Uterus (tissue), 4 donors: Measurements from ENCODE around the gene TMIGD2. TPM values are rescaled to one million over a fixed set of nuclear protein-coding genes. Genes with fewer than 3 reads are reported as not detected.

Experiments used
- DNase-seq, 2 donors: peaks; one replicate each; pipeline ENCODE4 v3.0.0-alpha.2; 2019 to 2020
- H3K27ac ChIP-seq, 2 donors: fragments of 200-600 bp; sonication (generic); 1 replicate in 1 of 2; 2 replicates in 1 of 2; pipeline ENCODE4 v1.5.1; 2016 to 2018
- H3K27me3 ChIP-seq, 2 donors: fragments of 200-600 bp; sonication (generic); one replicate each; pipeline ENCODE4 v1.5.1; 2018 to 2019; ENCODE audit warnings: control low read depth in 1 of 2
- H3K36me3 ChIP-seq, 2 donors: fragments of 200-600 bp; sonication (generic); one replicate each; pipeline ENCODE4 v1.5.1; 2019; ENCODE audit warnings: control low read depth in 1 of 2
- H3K4me1 ChIP-seq, 2 donors: fragments of 200-600 bp; sonication (generic); one replicate each; pipeline ENCODE4 v1.5.1; 2018 to 2019; ENCODE audit warnings: control low read depth in 1 of 2
- H3K4me3 ChIP-seq, 2 donors: fragments of 200-600 bp; sonication (generic); 1 replicate in 1 of 2; 2 replicates in 1 of 2; pipeline ENCODE4 v1.5.1; 2018 to 2019; ENCODE audit warnings: mild to moderate bottlenecking in 1 of 2
- H3K9me3 ChIP-seq, 2 donors: fragments of 200-600 bp; sonication (generic); one replicate each; pipeline ENCODE4 v1.5.1; 2019; ENCODE audit warnings: control low read depth in 1 of 2
- CTCF ChIP-seq, 4 experiments: fragments of 200-600 bp in 2 of 4; fragments of 450-650 bp in 2 of 4; sonication (generic) in 2 of 4; IDR thresholded peaks; one replicate each; pipeline ENCODE4 v1.5.1; 2016 to 2019; ENCODE audit warnings: antibody characterized with exemption in 4 of 4, mild to moderate bottlenecking in 2 of 4, moderate library complexity in 1 of 4
- POLR2A ChIP-seq, 2 donors: fragments of 450-650 bp; IDR thresholded peaks; one replicate each; pipeline ENCODE4 v1.6.1; 2016; ENCODE audit warnings: antibody characterized with exemption in 2 of 2, mild to moderate bottlenecking in 1 of 2, moderate library complexity in 1 of 2
- intact Hi-C: fragments of 100-400 bp; cut with DNase I; formaldehyde crosslinking; loops from one replicate; pipeline ENCODE4 v1.15.1; 2023; ENCODE audit warnings: low total_unique reads
- total RNA-seq, 4 donors: library from RNA; depleted of rRNA in 3 of 4; stranded (reverse); fragments of >200 nt in 3 of 4; gene quantifications; one replicate each; pipeline versions ENCODE4 v1.1.0 to v1.2.4, GENCODE V29; 2014 to 2023
- donor health status: DM: yes; HTN: yes; CAD: no.

Gene TMIGD2
- total RNA-seq, 4 donors from 2014 or later = 0.97 TPM; not detected in 3

GRCh38 chr19:4324228-4324627 lies 22.0 kb upstream of the TMIGD2 start:
- Histone ChIP-seq H3K27ac (no peak overlapping the region), H3K9me3 (no peaks in the 10 kb centered on the region), H3K4me1 (peaks cover 0 to 11% of the 10 kb centered on the region in 2 donors), H3K27me3 (no peaks in the 10 kb centered on the region), H3K36me3 (no peaks in the 10 kb centered on the region), H3K4me3 (no peak overlapping the region)
- TF ChIP-seq CTCF (IDR thresholded peaks at IDR 0.05) (no peak), POLR2A (IDR thresholded peaks at IDR 0.05) (no peak)
- DNase-seq = no peak
- intact Hi-C loops = no loop called here

GRCh38 chr19:4323692-4324091 lies 21.5 kb upstream of the TMIGD2 start:
- H3K4me3 ChIP-seq = no peak overlapping the region
- DNase-seq = no peak
- no peaks in the 10 kb centered on the region for H3K36me3 ChIP-seq
- TF ChIP-seq CTCF (IDR thresholded peaks at IDR 0.05) (no peak), POLR2A (IDR thresholded peaks at IDR 0.05) (no peak)
- no peaks in the 10 kb centered on the region for H3K9me3 ChIP-seq
- no peak overlapping the region for H3K27ac ChIP-seq
- H3K4me1 ChIP-seq = peaks cover 0 to 11% of the 10 kb centered on the region in 2 donors
- intact Hi-C loops = no loop called here
- no peaks in the 10 kb centered on the region for H3K27me3 ChIP-seq

GRCh38 chr19:4322942-4323665 lies 20.9 kb upstream of the TMIGD2 start:
- Histone ChIP-seq H3K9me3 (no peaks in the 10 kb centered on the region), H3K27ac (no peak overlapping the region), H3K4me3 (no peak overlapping the region), H3K36me3 (no peaks in the 10 kb centered on the region), H3K4me1 (peaks cover 0 to 11% of the 10 kb centered on the region in 2 donors), H3K27me3 (no peaks in the 10 kb centered on the region)
- no peak for DNase-seq
- TF ChIP-seq CTCF (IDR thresholded peaks at IDR 0.05) (no peak), POLR2A (IDR thresholded peaks at IDR 0.05) (no peak)
- intact Hi-C loops = no loop called here

- Histone ChIP-seq H3K27me3 (no peaks in the 10 kb centered on the region), H3K9me3 (no peaks in the 10 kb centered on the region), H3K4me3 (no peak overlapping the region), H3K27ac (no peak overlapping the region), H3K4me1 (no peaks in the 10 kb centered on the region), H3K36me3 (no peaks in the 10 kb centered on the region)
- no peak for TF ChIP-seq CTCF (IDR thresholded peaks at IDR 0.05)
- TF ChIP-seq POLR2A (IDR thresholded peaks at IDR 0.05) = no peak
- no peak for DNase-seq
- intact Hi-C loops = no loop called here
These were observed 18.2 kb upstream of the TMIGD2 start for GRCh38 chr19:4320419-4320818.

GRCh38 chr19:4319067-4319718 lies 17.0 kb upstream of the TMIGD2 start:
- no peaks in the 10 kb centered on the region for H3K36me3 ChIP-seq
- no peak overlapping the region for H3K4me3 ChIP-seq
- no peak overlapping the region for H3K27ac ChIP-seq
- no peaks in the 10 kb centered on the region for H3K27me3 ChIP-seq
- no peaks in the 10 kb centered on the region for H3K4me1 ChIP-seq
- DNase-seq = no peak
- H3K9me3 ChIP-seq = no peaks in the 10 kb centered on the region
- intact Hi-C loops = no loop called here
- no peak for TF ChIP-seq CTCF (IDR thresholded peaks at IDR 0.05)
